Choroid plexus epithelial cell (primary cell): Measurements from ENCODE around the gene KCNQ1.
A peak's percentile ranks its signal among the peaks of the same experiment; 100 is the strongest.

Experiments
- DNase-seq: peaks from one replicate; pipeline ENCODE4 v3.0.0-alpha.2; 2010; ENCODE audit warnings: low read depth
- H3K4me3 ChIP-seq: 2 replicates; pipeline ENCODE4 v1.5.1; 2011; ENCODE audit warnings: low read depth, mild to moderate bottlenecking, control low read depth, low read length, moderate library complexity
- TF ChIP-seq, protein P1 (sequence below): conservative IDR thresholded peaks from 2 replicates; pipeline ENCODE4 v1.5.1; 2011; ENCODE audit warnings: low read depth, mild to moderate bottlenecking, control low read depth, inconsistent platforms, low read length, moderate library complexity

KCNQ1 gene

DNA sequence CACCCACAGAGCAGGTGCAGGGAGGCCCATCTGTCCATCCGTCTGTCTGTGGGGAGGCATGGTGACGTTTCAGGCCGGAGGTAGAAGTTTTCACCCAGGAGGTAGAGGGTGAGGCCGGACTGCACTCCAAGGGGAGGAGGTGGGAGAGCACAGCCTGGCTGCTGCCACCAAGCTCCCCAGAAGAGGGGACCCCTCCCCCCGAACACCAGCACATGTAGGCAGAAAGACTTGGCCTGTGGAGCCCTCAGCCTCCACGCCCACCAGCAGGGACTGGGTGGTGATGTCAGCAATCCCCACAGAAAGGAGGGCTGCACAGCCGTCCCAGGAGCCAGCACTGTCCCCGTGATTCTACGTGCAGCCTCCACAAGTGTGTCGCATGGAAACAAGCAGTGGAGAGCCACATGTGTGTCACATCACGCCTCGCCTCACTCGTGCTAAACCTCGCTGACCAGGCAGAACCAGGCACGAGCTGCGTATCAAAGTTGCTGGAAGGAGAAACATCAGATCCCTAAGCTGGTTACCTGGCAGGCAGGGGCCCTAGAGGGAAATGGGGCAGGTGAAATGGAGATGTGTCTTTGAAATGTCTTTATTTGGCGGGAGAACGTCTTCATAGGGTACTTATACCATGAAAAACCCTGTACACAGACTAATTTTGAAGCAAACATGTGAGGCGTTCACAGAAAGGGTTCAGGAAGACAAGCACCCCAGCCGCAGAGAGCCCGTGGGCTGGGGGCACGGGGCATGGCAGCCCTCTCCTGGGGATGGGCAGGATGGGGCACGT is 391.7 kb downstream of the KCNQ1 start:
- TF ChIP-seq, protein P1, sequence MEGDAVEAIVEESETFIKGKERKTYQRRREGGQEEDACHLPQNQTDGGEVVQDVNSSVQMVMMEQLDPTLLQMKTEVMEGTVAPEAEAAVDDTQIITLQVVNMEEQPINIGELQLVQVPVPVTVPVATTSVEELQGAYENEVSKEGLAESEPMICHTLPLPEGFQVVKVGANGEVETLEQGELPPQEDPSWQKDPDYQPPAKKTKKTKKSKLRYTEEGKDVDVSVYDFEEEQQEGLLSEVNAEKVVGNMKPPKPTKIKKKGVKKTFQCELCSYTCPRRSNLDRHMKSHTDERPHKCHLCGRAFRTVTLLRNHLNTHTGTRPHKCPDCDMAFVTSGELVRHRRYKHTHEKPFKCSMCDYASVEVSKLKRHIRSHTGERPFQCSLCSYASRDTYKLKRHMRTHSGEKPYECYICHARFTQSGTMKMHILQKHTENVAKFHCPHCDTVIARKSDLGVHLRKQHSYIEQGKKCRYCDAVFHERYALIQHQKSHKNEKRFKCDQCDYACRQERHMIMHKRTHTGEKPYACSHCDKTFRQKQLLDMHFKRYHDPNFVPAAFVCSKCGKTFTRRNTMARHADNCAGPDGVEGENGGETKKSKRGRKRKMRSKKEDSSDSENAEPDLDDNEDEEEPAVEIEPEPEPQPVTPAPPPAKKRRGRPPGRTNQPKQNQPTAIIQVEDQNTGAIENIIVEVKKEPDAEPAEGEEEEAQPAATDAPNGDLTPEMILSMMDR: no peak
- H3K4me3 ChIP-seq: no peak overlapping the region
- DNase-seq: no peak

DNA sequence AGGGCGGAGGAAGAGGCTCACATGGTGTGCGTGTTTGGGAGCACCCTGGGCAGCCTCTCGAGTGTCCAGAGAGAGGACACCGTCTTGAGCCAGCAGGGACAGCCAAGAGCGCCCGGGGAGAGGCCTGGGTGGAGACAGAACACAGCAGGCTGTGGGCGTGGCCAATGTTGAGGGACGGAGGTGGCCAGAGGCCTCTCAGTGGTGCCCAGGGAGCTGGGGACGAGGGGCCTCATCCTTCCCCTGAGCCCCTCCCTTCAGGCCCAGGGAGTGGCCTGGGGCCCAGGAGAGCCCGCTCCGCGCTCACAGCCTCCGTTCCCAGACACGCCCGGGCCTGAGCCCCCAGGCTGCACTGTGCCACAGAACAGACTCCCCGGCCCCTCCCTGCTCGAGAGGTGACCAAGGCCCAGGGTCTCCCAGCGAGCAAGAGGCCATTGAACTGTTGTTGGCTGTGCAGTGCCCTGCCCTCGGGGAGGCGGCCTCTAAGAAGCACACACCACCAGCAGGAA is 392.3 kb downstream of the KCNQ1 start:
- H3K4me3 ChIP-seq: no peak overlapping the region
- TF ChIP-seq, protein P1: peak; percentile 33
- DNase-seq: peak; percentile 25

DNA sequence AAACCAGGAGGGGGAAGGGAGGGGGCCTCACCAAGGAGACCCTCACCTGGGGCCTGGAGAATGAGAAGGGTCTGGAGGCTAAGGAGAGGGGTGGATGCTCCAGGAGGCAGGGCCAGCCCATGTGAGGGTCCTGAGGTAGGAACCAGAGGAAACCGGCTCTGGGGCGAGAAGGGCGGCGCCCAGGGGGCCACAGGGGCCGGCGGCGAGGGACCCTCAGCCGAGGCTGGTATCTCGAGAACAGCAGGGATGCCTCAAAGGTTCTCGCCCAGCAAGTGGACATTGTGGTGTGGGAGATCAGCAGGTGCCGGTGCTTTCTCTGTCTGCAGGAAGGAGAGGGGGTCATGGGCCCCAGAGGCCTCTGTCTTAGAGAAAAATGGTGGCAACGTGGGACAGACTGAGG is 392.8 kb downstream of the KCNQ1 start:
- DNase-seq: no peak
- TF ChIP-seq, protein P1: no peak
- no peak overlapping the region for H3K4me3 ChIP-seq

DNA sequence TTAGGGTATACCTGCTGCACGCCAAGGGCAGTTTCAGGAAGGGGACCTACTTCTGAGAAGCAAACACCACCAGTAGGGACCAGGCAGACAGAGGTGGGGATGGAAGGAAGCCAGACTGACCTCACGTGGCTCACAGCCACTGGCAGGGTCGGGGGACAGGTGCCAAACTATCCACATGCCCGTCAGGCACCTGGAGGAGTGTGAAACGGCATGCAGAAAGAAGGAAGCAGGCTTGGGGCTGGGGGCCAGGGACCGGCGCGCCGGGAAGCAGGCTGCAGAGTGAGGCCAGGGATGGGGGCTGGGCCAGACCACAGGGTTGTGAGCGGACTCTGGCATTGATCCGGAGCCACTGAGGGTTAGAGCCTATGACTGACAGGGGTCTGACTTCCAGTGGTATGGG is 393.3 kb downstream of the KCNQ1 start:
- no peak overlapping the region for H3K4me3 ChIP-seq
- TF ChIP-seq, protein P1: no peak
- DNase-seq: no peak

DNA sequence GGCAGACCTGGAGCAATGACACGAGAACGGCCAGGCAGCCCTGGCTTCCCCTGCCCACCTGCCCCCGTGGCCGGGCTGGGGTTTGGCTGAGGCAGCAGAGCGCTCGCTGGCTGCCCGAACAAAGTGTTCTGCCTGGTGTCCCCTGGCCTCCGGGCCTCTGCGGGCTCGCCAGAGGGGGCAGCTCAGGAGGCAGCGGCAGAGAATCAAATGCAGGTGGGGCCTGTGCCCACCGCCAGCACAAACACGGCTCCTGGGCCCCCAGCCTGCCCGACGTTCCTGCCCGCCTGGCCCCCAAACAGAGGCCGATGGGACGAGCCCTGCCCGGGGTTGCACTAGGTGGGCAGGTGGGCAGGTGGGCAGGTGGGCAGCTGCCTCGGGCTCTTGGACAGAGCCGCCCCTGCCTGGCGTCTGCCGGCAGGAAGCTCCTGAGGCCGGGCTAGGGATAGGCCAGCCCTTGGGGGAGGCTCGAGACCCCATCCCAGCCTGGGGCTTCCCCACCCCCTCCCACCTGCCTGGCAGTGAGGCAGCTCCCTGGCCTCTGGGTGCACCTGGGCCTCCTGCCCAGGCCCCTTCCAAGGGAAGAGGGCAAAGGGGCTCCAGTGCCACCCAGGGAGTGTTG is 394.0 kb downstream of the KCNQ1 start:
- no peak for DNase-seq
- no peak overlapping the region for H3K4me3 ChIP-seq
- TF ChIP-seq, protein P1: no peak

DNA sequence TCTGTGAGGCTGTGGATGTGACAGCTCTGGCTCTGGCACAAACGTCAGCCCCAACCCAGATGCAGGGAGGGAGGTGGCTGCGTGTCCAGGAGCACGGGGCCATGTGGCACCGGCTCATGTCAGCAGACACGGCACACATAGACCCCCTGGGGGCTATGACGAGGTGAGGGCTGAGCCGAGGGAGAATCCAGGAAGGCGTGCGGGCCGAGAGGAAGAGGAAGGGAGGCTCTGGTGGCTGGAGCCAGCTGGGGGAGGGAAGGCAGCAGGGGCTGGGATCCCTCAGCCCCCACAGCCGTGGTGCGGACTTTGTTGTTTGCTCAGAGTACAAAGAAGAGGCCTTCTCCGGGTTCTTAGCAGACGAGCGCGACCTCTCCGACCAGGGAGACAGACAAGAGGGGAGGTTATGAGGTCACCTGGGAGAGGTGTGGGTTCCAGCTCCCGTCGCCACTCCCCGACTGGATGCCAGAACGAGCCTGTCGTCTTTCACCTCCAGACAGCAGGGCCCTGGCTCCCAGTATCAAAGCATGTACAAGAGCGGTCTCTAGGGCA is 394.7 kb downstream of the KCNQ1 start:
- H3K4me3 ChIP-seq: no peak overlapping the region
- DNase-seq: no peak
- TF ChIP-seq, protein P1: no peak
